Panc1 (cell line): Measurements from ENCODE around the gene SH3BP5L.

ENCODE experiments used
- CTCF ChIP-seq: fragments of 450-650 bp; IDR thresholded peaks from 2 replicates; pipeline ENCODE4 v1.5.1; 2017; ENCODE audit warnings: mild to moderate bottlenecking
- POLR2AphosphoS5 ChIP-seq: IDR thresholded peaks from 2 replicates; pipeline ENCODE4 v1.6.1; 2012; ENCODE audit warnings: mild to moderate bottlenecking, low read depth, low read length, moderate library complexity
- TCF7L2 ChIP-seq: IDR thresholded peaks from 2 replicates; pipeline ENCODE4 v1.6.1; 2011; ENCODE audit warnings: mild to moderate bottlenecking, low read depth, low read length, inconsistent platforms

- TF ChIP-seq TCF7L2 = no peak
- TF ChIP-seq CTCF = no peak
- no peak for TF ChIP-seq POLR2AphosphoS5
These were observed 21.7 kb upstream of the SH3BP5L start for GRCh38 chr1:248847181-248847955.
